CD4-positive, alpha-beta T cell (primary cell): ENCODE data around the gene ABCA13. TPM values are rescaled to one million over a fixed set of nuclear protein-coding genes. Genes with fewer than 3 reads are reported as not detected.

Source experiments
- ATAC-seq: fragments of 200-7000 bp; cut with Tn5 transposase; one replicate; pipeline ENCODE4 v1.10.0; 2022; ENCODE audit warnings: mild to moderate bottlenecking; ENCODE audit not compliant: poor library complexity
- CTCF ChIA-PET: fragments of 350-600 bp; sonication (Branson Sonifier 250); formaldehyde crosslinking; loops from one replicate; lab custom pipeline; 2021; ENCODE audit warnings: antibody characterized with exemption, inconsistent platforms; lab: Charles Lee
- POLR2A ChIA-PET: fragments of 350-600 bp; sonication (Branson Sonifier 250); formaldehyde crosslinking; loops from one replicate; lab custom pipeline; 2021; ENCODE audit warnings: antibody characterized with exemption, inconsistent platforms; lab: Charles Lee
- DNase-seq, 14 experiments: peaks; one replicate each; pipeline ENCODE4 v3.0.0-alpha.2; 2013 to 2020; ENCODE audit warnings: mixed read lengths in 2 of 14
- H3K27ac ChIP-seq, 2 donors: one replicate each; pipeline versions ENCODE4 v1.5.1 to v1.7.0; 2013; ENCODE audit warnings: low read length in 2 of 2, low read depth in 1 of 2, mild to moderate bottlenecking in 1 of 2
- H3K27me3 ChIP-seq, 2 experiments: 1 replicate in 1 of 2; 2 replicates in 1 of 2; pipeline versions ENCODE4 v1.6.1 to v1.7.0; 2013; ENCODE audit warnings: low read length in 2 of 2, control low read depth in 1 of 2, mild to moderate bottlenecking in 1 of 2, moderate library complexity in 1 of 2; ENCODE audit not compliant: insufficient read depth in 2 of 2, control insufficient read depth in 1 of 2
- H3K36me3 ChIP-seq: one replicate; pipeline ENCODE4 v1.6.1; 2013; ENCODE audit warnings: low read length, control low read depth; ENCODE audit not compliant: insufficient read depth
- H3K4me1 ChIP-seq: one replicate; pipeline ENCODE4 v1.6.1; 2013; ENCODE audit warnings: low read length, control low read depth; ENCODE audit not compliant: insufficient read depth
- H3K4me3 ChIP-seq: one replicate; pipeline ENCODE4 v1.5.1; 2013; ENCODE audit warnings: mild to moderate bottlenecking, low read length, moderate library complexity
- H3K9me3 ChIP-seq, 2 experiments: 1 replicate in 1 of 2; 2 replicates in 1 of 2; pipeline versions ENCODE4 v1.6.1 to v1.7.0; 2013; ENCODE audit warnings: low read length in 2 of 2, mild to moderate bottlenecking in 2 of 2, control low read depth in 1 of 2, moderate library complexity in 1 of 2; ENCODE audit not compliant: control insufficient read depth in 1 of 2, insufficient read depth in 1 of 2
- H3K27ac Mint-ChIP-seq: one replicate; pipeline ENCODE4 v1.8.0; 2020; ENCODE audit warnings: mixed read lengths
- H3K27me3 Mint-ChIP-seq: one replicate; pipeline ENCODE4 v1.8.0; 2021; ENCODE audit warnings: mixed read lengths
- H3K36me3 Mint-ChIP-seq: one replicate; pipeline ENCODE4 v1.8.0; 2021; ENCODE audit warnings: low read depth, mixed read lengths
- H3K4me1 Mint-ChIP-seq: one replicate; pipeline ENCODE4 v1.8.0; 2021; ENCODE audit warnings: low read depth, mixed read lengths
- H3K4me3 Mint-ChIP-seq: one replicate; pipeline ENCODE4 v1.8.0; 2020; ENCODE audit warnings: mild to moderate bottlenecking, mixed read lengths
- H3K9me3 Mint-ChIP-seq: one replicate; pipeline ENCODE4 v1.8.0; 2020; ENCODE audit warnings: mixed read lengths
- intact Hi-C, 2 experiments: fragments of 100-400 bp; cut with DNase I in 1 of 2; cut with micrococcal nuclease in 1 of 2; formaldehyde crosslinking; loops; one replicate each; pipeline versions ENCODE4 v1.15.1 to v1.9.0; 2023 to 2025; cut with DNase I, micrococcal nuclease
- total RNA-seq, 174 experiments: library from RNA in 2 of 174; stranded (reverse) in 2 of 174; gene quantifications; one replicate each; pipeline ENCODE4 v1.2.3 and lab custom pipeline; 2021 to 2026
- TF ChIP-seq, protein P1 (sequence below): fragments of 200-600 bp; IDR thresholded peaks from one replicate; pipeline ENCODE4 v1.8.0; 2022; ENCODE audit warnings: antibody characterized with exemption, mild to moderate bottlenecking

ABCA13 gene
- total RNA-seq, 2 experiments from 2014 or later, result not detected

DNA sequence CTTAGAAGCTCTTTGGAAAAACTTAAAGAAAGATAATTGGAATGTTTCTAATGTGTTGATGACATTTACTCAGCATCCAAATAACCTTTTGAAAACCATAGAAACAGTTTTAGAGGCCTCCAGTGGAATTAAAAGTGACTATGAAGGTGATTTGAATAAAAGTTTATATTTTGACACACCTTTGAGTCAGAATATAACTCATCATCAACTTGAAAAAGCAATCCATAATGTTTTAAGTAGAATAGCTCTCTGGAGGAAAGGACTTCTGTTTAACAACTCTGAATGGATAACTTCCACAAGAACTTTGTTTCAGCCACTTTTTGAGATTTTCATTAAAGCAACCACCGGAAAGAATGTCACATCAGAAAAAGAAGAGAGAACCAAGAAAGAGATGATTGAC is 108.2 kb downstream of the ABCA13 start:
- Histone ChIP-seq H3K4me3 (no peak overlapping the region), H3K27ac (no peak overlapping the region), H3K36me3 (no peaks in the 10 kb centered on the region), H3K27me3 (no peaks in the 10 kb centered on the region), H3K9me3 (peaks cover 0 to 4% of the 10 kb centered on the region in 2 experiments), H3K4me1 (no peaks in the 10 kb centered on the region)
- POLR2A ChIA-PET, result no interaction called here
- CTCF ChIA-PET, result no interaction called here
- Mint-ChIP-seq H3K4me3 (no peak overlapping the region), H3K27ac (no peak overlapping the region), H3K4me1 (no peaks in the 10 kb centered on the region), H3K9me3 (no peaks in the 10 kb centered on the region), H3K27me3 (peaks cover 9% of the 10 kb centered on the region), H3K36me3 (no peaks in the 10 kb centered on the region)
- DNase-seq, result no peak
- no peak for ATAC-seq
- TF ChIP-seq, protein P1, sequence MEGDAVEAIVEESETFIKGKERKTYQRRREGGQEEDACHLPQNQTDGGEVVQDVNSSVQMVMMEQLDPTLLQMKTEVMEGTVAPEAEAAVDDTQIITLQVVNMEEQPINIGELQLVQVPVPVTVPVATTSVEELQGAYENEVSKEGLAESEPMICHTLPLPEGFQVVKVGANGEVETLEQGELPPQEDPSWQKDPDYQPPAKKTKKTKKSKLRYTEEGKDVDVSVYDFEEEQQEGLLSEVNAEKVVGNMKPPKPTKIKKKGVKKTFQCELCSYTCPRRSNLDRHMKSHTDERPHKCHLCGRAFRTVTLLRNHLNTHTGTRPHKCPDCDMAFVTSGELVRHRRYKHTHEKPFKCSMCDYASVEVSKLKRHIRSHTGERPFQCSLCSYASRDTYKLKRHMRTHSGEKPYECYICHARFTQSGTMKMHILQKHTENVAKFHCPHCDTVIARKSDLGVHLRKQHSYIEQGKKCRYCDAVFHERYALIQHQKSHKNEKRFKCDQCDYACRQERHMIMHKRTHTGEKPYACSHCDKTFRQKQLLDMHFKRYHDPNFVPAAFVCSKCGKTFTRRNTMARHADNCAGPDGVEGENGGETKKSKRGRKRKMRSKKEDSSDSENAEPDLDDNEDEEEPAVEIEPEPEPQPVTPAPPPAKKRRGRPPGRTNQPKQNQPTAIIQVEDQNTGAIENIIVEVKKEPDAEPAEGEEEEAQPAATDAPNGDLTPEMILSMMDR, result no peak
- intact Hi-C loops, result no loop called here

DNA sequence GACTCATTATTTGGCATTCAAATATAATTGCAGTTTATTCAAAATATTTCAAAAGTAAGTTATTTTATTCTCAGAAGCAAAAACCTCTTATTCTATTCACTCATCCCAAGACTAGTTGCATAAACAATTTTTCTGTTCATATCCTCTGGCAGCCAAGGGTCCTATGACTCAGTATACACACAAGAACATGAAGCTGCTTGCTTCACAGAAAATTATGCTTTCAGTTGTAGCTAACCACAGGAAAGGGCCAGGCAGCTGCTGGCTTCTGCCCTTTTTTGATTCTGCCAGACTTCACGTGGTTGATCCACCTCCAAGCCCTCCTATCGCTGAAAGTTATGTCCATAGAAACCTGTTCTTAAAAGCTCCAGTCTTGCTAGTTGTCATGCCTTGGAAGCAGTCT is 108.8 kb downstream of the ABCA13 start:
- peaks cover 0 to 4% of the 10 kb centered on the region in 2 experiments for H3K9me3 ChIP-seq
- H3K36me3 ChIP-seq, result no peaks in the 10 kb centered on the region
- POLR2A ChIA-PET, result no interaction called here
- H3K27me3 ChIP-seq, result no peaks in the 10 kb centered on the region
- no peaks in the 10 kb centered on the region for H3K9me3 Mint-ChIP-seq
- CTCF ChIA-PET, result no interaction called here
- no peak overlapping the region for H3K27ac Mint-ChIP-seq
- no peaks in the 10 kb centered on the region for H3K4me1 ChIP-seq
- ATAC-seq, result no peak
- no peak for DNase-seq
- H3K36me3 Mint-ChIP-seq, result no peaks in the 10 kb centered on the region
- TF ChIP-seq, protein P1, result no peak
- no peak overlapping the region for H3K4me3 ChIP-seq
- peaks cover 10% of the 10 kb centered on the region for H3K27me3 Mint-ChIP-seq
- no peak overlapping the region for H3K27ac ChIP-seq
- H3K4me3 Mint-ChIP-seq, result no peak overlapping the region
- intact Hi-C loops, result no loop called here
- no peaks in the 10 kb centered on the region for H3K4me1 Mint-ChIP-seq

DNA sequence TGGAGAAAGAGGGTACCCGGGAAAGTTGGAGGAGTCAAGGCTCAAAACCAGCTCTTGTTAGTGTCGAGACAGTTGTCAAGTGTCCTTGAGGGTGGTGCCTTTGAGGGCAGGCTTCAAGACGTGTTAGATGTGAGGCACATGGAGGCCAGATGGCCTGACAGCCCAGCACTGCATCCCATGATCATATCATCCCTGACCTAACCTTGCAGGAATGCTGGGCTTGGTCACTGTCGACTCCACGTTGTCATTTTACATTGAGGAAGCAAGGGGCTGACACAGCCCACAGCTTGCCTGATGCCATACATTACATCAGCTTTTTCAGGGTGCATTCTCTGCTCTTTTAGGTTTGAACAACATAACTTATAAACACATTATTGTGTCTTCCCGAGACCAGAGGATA is 114.1 kb downstream of the ABCA13 start:
- intact Hi-C loops, result no loop called here
- no peaks in the 10 kb centered on the region for H3K36me3 ChIP-seq
- ChIA-PET CTCF (no interaction called here), POLR2A (no interaction called here)
- no peaks in the 10 kb centered on the region for H3K36me3 Mint-ChIP-seq
- peaks cover 0 to 4% of the 10 kb centered on the region in 2 experiments for H3K9me3 ChIP-seq
- ATAC-seq (no peak), DNase-seq (no peak)
- no peak overlapping the region for H3K4me3 ChIP-seq
- no peak overlapping the region for H3K27ac Mint-ChIP-seq
- H3K27ac ChIP-seq, result no peak overlapping the region
- H3K9me3 Mint-ChIP-seq, result no peaks in the 10 kb centered on the region
- H3K4me1 Mint-ChIP-seq, result no peaks in the 10 kb centered on the region
- no peaks in the 10 kb centered on the region for H3K4me1 ChIP-seq
- no peak overlapping the region for H3K4me3 Mint-ChIP-seq
- TF ChIP-seq, protein P1, result no peak
- H3K27me3 ChIP-seq, result peaks cover 0 to 4% of the 10 kb centered on the region in 2 experiments
- peaks cover 14% of the 10 kb centered on the region for H3K27me3 Mint-ChIP-seq
